Heart left ventricle (tissue), 13 donors: ENCODE data around the gene KATNB1.

Source experiments
- POLR2A ChIP-seq, 2 donors: fragments of 450-650 bp; IDR thresholded peaks; one replicate each; pipeline ENCODE4 v1.6.1; 2017; ENCODE audit warnings: antibody characterized with exemption in 2 of 2, mild to moderate bottlenecking in 2 of 2, moderate library complexity in 2 of 2
- TF ChIP-seq, protein P1 (sequence below), 12 donors: fragments of 200-600 bp; sonication (generic) in 4 of 12; IDR thresholded peaks; one replicate each; pipeline versions ENCODE4 v1.5.0 to v1.8.0; 2018 to 2022; ENCODE audit warnings: antibody characterized with exemption in 12 of 12, mild to moderate bottlenecking in 5 of 12
- donor health status: ischemic (EF 13 %, LVEDD 7.1; RV severe dilation, severe dysfunction).
- donor health status: DM: no; HTN: yes; CAD: no.
- donor health status: DM: no; HTN: no; CAD: no.
- donor health status: ischemic (EF 25% LVEDD 6.9; RV normal size, moderate dysfunction).
- donor health status: ischemic (EF 25% LVEDD 5.7; RV mildly dilated, moderate dysfunction).
- donor health status: ischemic (EF 35%, LVEDD 5.7; RV mildly dilated, moderate dysfunction).
- donor health status: nonischemic (EF 11% LVEDD 7.7; RV severe dilation, severe dysfunction).
- donor health status: DM: yes; HTN: yes; CAD: no.
- donor health status: PGD.
- donor health status: ischemic (EF 29% LVEDD 5.4; RV normal size, mild dysfunction).
- donor health status: nonischemic (EF 23%, LVEDD 6.1; RV moderate dilation, normal function).

DNA sequence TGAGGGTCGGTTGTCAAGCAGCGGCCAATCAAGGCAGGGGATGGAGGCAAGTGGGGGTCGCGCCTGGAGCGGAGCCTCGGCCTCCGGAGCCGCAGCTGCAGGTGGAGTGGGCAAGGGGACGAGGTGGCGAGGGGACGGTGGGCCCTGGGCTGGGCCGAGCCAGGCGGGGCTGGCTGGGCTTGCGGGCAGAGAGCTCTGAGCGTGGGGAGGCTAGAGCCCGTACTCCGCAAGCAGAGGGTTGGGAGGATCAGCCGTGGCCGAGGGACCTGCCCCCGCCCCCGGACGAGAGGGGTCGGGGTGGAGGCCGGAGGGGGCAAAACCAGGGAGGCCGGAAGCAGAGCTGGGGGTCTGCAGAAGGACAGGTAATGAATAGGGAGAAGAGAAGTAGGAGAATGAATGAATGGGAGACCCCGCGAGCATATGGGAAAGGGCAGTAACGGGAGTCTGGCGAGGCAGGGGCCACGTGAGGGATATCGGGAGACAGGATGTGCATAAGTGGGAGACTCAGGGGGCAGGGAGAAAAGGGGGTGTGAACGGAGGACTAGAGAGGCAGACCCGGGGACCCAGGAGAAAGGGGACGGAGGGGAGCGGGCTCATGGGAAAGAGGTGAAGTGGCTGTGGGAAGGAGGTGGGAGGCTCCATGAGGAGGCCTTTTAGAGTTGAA is at the start of gene KATNB1:
- TF ChIP-seq POLR2A (IDR thresholded peaks at IDR 0.05), result no peak
- TF ChIP-seq, protein P1, sequence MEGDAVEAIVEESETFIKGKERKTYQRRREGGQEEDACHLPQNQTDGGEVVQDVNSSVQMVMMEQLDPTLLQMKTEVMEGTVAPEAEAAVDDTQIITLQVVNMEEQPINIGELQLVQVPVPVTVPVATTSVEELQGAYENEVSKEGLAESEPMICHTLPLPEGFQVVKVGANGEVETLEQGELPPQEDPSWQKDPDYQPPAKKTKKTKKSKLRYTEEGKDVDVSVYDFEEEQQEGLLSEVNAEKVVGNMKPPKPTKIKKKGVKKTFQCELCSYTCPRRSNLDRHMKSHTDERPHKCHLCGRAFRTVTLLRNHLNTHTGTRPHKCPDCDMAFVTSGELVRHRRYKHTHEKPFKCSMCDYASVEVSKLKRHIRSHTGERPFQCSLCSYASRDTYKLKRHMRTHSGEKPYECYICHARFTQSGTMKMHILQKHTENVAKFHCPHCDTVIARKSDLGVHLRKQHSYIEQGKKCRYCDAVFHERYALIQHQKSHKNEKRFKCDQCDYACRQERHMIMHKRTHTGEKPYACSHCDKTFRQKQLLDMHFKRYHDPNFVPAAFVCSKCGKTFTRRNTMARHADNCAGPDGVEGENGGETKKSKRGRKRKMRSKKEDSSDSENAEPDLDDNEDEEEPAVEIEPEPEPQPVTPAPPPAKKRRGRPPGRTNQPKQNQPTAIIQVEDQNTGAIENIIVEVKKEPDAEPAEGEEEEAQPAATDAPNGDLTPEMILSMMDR (IDR thresholded peaks at IDR 0.05), result no peak
